ENCODE results near the gene FXYD6.

The FXYD6 gene

GRCh38 chr11:117909611-117910382, 33.3 kb upstream of the FXYD6 start:
- H3K4me3 ChIP-seq (ENCODE audit: low read depth, low read length): no peak overlapping the region
- TF ChIP-seq CTCF (IDR thresholded peaks at IDR 0.05; ENCODE audit: low read depth, low read length): no peak

GRCh38 chr11:117908959-117909610, 32.6 kb upstream of the FXYD6 start:
- H3K4me3 ChIP-seq (ENCODE audit: low read depth, low read length): no peak overlapping the region
- no peak for TF ChIP-seq CTCF (IDR thresholded peaks at IDR 0.05; ENCODE audit: low read depth, low read length)

- no peak overlapping the region for H3K4me3 ChIP-seq (ENCODE audit: low read depth, low read length)
- TF ChIP-seq CTCF (IDR thresholded peaks at IDR 0.05; ENCODE audit: low read depth, low read length): no peak
Observed at GRCh38 chr11:117908109-117908895, 31.8 kb upstream of the FXYD6 start.

GRCh38 chr11:117907276-117908108, 31.0 kb upstream of the FXYD6 start:
- no peak for TF ChIP-seq CTCF (IDR thresholded peaks at IDR 0.05; ENCODE audit: low read depth, low read length)
- no peak overlapping the region for H3K4me3 ChIP-seq (ENCODE audit: low read depth, low read length)

GRCh38 chr11:117906710-117907109, 30.3 kb upstream of the FXYD6 start:
- TF ChIP-seq CTCF (IDR thresholded peaks at IDR 0.05; ENCODE audit: low read depth, low read length): no peak
- H3K4me3 ChIP-seq (ENCODE audit: low read depth, low read length): no peak overlapping the region

GRCh38 chr11:117906126-117906525, 29.7 kb upstream of the FXYD6 start:
- no peak overlapping the region for H3K4me3 ChIP-seq (ENCODE audit: low read depth, low read length)
- TF ChIP-seq CTCF (IDR thresholded peaks at IDR 0.05; ENCODE audit: low read depth, low read length): no peak
